Psoas muscle (tissue), 8 donors: ENCODE measurements around the gene TPPP3. TPM values are rescaled to one million over a fixed set of nuclear protein-coding genes. Genes with fewer than 3 reads are reported as not detected.

Experiments
- ATAC-seq, 4 donors: fragments of 200-7000 bp; cut with Tn5 transposase; one replicate each; pipeline ENCODE4 v1.9.1; 2020; ENCODE audit warnings: moderate library complexity in 3 of 4, mild to moderate bottlenecking in 2 of 4
- DNase-seq, 2 donors: peaks; one replicate each; pipeline ENCODE4 v3.0.0-alpha.2; 2020
- H3K27ac ChIP-seq: fragments of 200-600 bp; one replicate; pipeline ENCODE4 v1.8.0; 2022
- H3K27me3 ChIP-seq, 3 donors: fragments of 200-600 bp in 1 of 3; one replicate each; pipeline versions ENCODE4 v1.6.1 to v1.8.0; 2013 to 2022; ENCODE audit warnings: low read length in 2 of 3, mild to moderate bottlenecking in 2 of 3, moderate library complexity in 1 of 3; ENCODE audit not compliant: insufficient read depth in 3 of 3
- H3K36me3 ChIP-seq, 2 donors: fragments of 200-600 bp in 1 of 2; one replicate each; pipeline versions ENCODE4 v1.6.1 to v1.8.0; 2013 to 2022; ENCODE audit warnings: low read depth in 1 of 2, mild to moderate bottlenecking in 1 of 2, moderate library complexity in 1 of 2; ENCODE audit not compliant: insufficient read depth in 1 of 2
- H3K4me1 ChIP-seq: fragments of 200-600 bp; one replicate; pipeline ENCODE4 v1.8.0; 2022
- H3K4me3 ChIP-seq: fragments of 200-600 bp; one replicate; pipeline ENCODE4 v1.8.0; 2022; ENCODE audit warnings: mild to moderate bottlenecking
- H3K9me3 ChIP-seq: fragments of 200-600 bp; one replicate; pipeline ENCODE4 v1.8.0; 2022
- CTCF ChIP-seq: fragments of 200-600 bp; IDR thresholded peaks from one replicate; pipeline ENCODE4 v1.8.0; 2022; ENCODE audit warnings: antibody characterized with exemption
- WGBS, 3 donors: extraction: QIAGEN DNeasy Blood & Tissue Kit; methylation state at CpG; one replicate each; pipeline versions ENCODE4 v1.1.6 to v1.1.7; 2013; 5-methylcytosine and 5-hydroxymethylcytosine counted together
- intact Hi-C, 2 donors: fragments of 100-400 bp; cut with DNase I; formaldehyde crosslinking; loops; one replicate each; pipeline versions ENCODE4 v1.11.0 to v1.14.2; 2022
- polyA plus RNA-seq, 3 donors: library from polyadenylated mRNA; stranded (reverse); fragments of 200-250 nt; gene quantifications; one replicate each; pipeline ENCODE4 v1.2.3, GENCODE V29; 2013
- total RNA-seq, 4 donors: library from RNA; stranded (reverse); fragmentation: NEBNext Ultra II Directional in 2 of 4; extraction: Animal tissue kit (Norgen Biotek cat#: 25700) in 2 of 4; gene quantifications; one replicate each; pipeline versions ENCODE4 v1.2.1 to v1.2.4, GENCODE V29; 2021 to 2023
- donor health status: healthy with polysubstance abuse.
- donor health status: DM: no; HTN: no; CAD: no; lungs with moderate emphysema.
- donor health status: Bipolar disorder and iron deficiency.
- donor health status: healthy.
- donor health status: DM: yes; HTN: yes; CAD: no.
- donor health status: DM: no; HTN: no; CAD: no.
- donor health status: DM: no; HTN: no; CAD: no.
- donor health status: DM: yes; HTN: yes; CAD: no.

The TPPP3 gene
- total and polyA plus RNA-seq, 7 donors, result 5.3 to 36.4 (median 21.4) TPM

- H3K4me3 ChIP-seq, result no peak overlapping the region
- H3K36me3 ChIP-seq, result no peaks in the 10 kb centered on the region
- WGBS, 3 donors, result 55 to 57% (median 56%) methylated on average over 42 of the region's 42 CpGs
- peaks cover 27% of the 10 kb centered on the region for H3K4me1 ChIP-seq
- TF ChIP-seq CTCF, result peak; percentile 46
- H3K27me3 ChIP-seq, result no peaks in the 10 kb centered on the region
- intact Hi-C loops, result no loop called here
- H3K9me3 ChIP-seq, result no peaks in the 10 kb centered on the region
- H3K27ac ChIP-seq, result no peak overlapping the region
- DNase-seq, result peak; percentile 42 to 77
- ATAC-seq, result peak; percentile 17 to 59 (median 26)
Observed at GRCh38 chr16:67399218-67399733, 6.0 kb upstream of the TPPP3 start.

- H3K27me3 ChIP-seq, result peaks cover 0 to 5% (median 0%) of the 10 kb centered on the region in 3 donors
- no peaks in the 10 kb centered on the region for H3K9me3 ChIP-seq
- no peaks in the 10 kb centered on the region for H3K36me3 ChIP-seq
- WGBS, 3 donors, result 91 to 93% (median 91%) methylated on average over 19 of the region's 19 CpGs
- peak in 1 of 2 donors; percentile 42 for DNase-seq
- H3K27ac ChIP-seq, result no peak overlapping the region
- H3K4me1 ChIP-seq, result peaks cover 30% of the 10 kb centered on the region
- no peak for TF ChIP-seq CTCF
- no peak overlapping the region for H3K4me3 ChIP-seq
- ATAC-seq, result no peak
- intact Hi-C loops, result no loop called here
Observed at GRCh38 chr16:67398546-67399217, 5.4 kb upstream of the TPPP3 start.

GRCh38 chr16:67397812-67398545 is 4.7 kb upstream of the TPPP3 start:
- Histone ChIP-seq H3K4me1 (peaks cover 37% of the 10 kb centered on the region), H3K27ac (peak overlapping the region; percentile 50), H3K9me3 (no peaks in the 10 kb centered on the region), H3K27me3 (peaks cover 0 to 5% (median 0%) of the 10 kb centered on the region in 3 donors), H3K36me3 (no peaks in the 10 kb centered on the region), H3K4me3 (no peak overlapping the region)
- DNase-seq (peak in 1 of 2 donors; percentile 45), ATAC-seq (no peak)
- TF ChIP-seq CTCF, result no peak
- intact Hi-C loops, result no loop called here
- WGBS, 3 donors, result 86 to 88% (median 86%) methylated on average over 22 of the region's 22 CpGs

GRCh38 chr16:67397036-67397801 is 3.9 kb upstream of the TPPP3 start:
- ATAC-seq (no peak), DNase-seq (peak; percentile 67 to 84)
- Histone ChIP-seq H3K9me3 (no peaks in the 10 kb centered on the region), H3K27me3 (peaks cover 0 to 5% (median 0%) of the 10 kb centered on the region in 3 donors), H3K36me3 (no peaks in the 10 kb centered on the region), H3K4me1 (peaks cover 42% of the 10 kb centered on the region), H3K4me3 (no peak overlapping the region), H3K27ac (peak overlapping the region; percentile 66)
- no peak for TF ChIP-seq CTCF
- intact Hi-C loops, result no loop called here
- 54 to 66% (median 55%) methylated on average over 15 of the region's 15 CpGs for whole genome bisulfite sequencing, 3 donors
